ENCODE data around the gene INTS7.
A peak's percentile ranks its signal among the peaks of the same experiment; 100 is the strongest.
"Not testable (repeated sequence)": the region's sequence is repeated elsewhere in the genome, so short reads cannot be mapped to it uniquely, and the experiment has no call there.

Gene INTS7

DNA sequence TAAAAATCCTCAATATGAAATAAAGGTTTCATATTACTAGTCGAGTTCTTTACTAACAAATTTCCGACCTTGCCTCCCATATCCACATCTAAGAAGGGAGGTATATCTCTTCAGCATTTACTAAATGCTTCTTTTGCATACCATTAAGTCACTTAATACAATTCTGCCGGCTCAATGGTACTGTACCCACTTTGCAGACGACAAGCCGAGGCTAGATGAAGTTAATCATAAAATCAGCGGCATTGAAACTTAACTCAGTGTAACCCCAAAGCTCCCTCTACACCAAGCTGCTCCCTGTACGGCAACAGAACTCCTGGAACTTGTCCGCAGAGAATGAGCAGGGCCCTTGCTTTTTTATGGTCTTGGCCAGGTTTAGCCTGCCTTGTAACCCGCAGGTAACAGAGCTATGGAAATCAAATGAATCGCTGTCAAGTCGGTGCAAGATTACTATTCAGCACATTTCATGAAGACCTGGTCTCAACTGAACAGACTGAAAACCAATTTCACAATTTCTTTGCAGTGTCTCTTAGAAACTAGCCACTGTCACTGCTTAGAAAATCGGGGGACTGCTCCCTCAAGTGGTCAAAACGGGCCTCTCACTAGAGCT lies 738 bp downstream of the INTS7 start:
- Histone ChIP-seq H3K4me1 (ENCODE audit: insufficient read depth, low read length) (peaks cover 10% of the 10 kb centered on the region), H3K27ac (ENCODE audit: low read length) (no peak overlapping the region), H3K4me3 (ENCODE audit: low read length) (peak overlapping the region; percentile 99), H3K27me3 (ENCODE audit: insufficient read depth, low read length) (no peaks in the 10 kb centered on the region), H3K36me3 (ENCODE audit: insufficient read depth, low read depth, low read length) (peaks cover 24% of the 10 kb centered on the region), H3K9me3 (ENCODE audit: insufficient read depth, low read depth, low read length) (no peaks in the 10 kb centered on the region), H3K9ac (ENCODE audit: low read depth, low read length) (peak overlapping the region; percentile 97; the same call in 1 of the 2 replicates)

DNA sequence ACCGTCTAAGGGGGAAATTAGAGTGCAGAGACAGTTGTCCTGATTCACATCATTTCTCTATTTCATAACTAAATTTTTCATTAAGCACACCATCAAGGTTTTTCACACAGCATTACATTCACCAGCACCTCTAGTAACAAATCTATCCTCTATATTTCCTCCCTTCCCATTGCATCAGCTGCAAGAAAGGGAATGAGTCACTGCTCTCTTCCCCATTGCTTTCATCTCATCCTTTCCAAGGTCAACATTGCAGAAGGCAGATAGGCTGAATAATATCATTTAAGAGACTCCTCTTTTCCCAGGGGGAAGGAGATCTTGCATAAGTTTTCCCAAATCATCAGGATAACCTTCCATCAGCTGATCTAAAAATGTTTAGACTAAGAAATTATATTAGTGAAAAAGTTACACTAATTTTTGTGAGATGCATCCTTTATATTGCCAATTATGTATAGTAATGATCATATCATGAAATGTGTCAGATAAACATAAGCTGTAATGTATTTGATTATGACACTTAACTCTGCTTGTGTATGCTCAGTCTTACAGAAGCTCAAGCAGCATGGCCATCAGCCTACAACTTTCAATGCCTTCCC lies 4.3 kb downstream of the INTS7 start:
- no peaks in the 10 kb centered on the region for H3K9me3 ChIP-seq (ENCODE audit: insufficient read depth, low read depth, low read length)
- peaks cover 7% of the 10 kb centered on the region for H3K36me3 ChIP-seq (ENCODE audit: insufficient read depth, low read depth, low read length)
- no peak overlapping the region for H3K9ac ChIP-seq (ENCODE audit: low read depth, low read length)
- peaks cover 14% of the 10 kb centered on the region for H3K4me1 ChIP-seq (ENCODE audit: insufficient read depth, low read length)
- H3K27me3 ChIP-seq (ENCODE audit: insufficient read depth, low read length): no peaks in the 10 kb centered on the region
- H3K4me3 ChIP-seq (ENCODE audit: low read length): no peak overlapping the region
- no peak overlapping the region for H3K27ac ChIP-seq (ENCODE audit: low read length)

- Histone ChIP-seq H3K4me1 (ENCODE audit: insufficient read depth, low read length) (peaks cover 14% of the 10 kb centered on the region), H3K36me3 (ENCODE audit: insufficient read depth, low read depth, low read length) (peaks cover 12% of the 10 kb centered on the region)
- H3K27me3 ChIP-seq (ENCODE audit: insufficient read depth, low read length); H3K27ac ChIP-seq (ENCODE audit: low read length); H3K9ac ChIP-seq (ENCODE audit: low read depth, low read length); H3K9me3 ChIP-seq (ENCODE audit: insufficient read depth, low read depth, low read length); H3K4me3 ChIP-seq (ENCODE audit: low read length): not testable (repeated sequence)
Observed at GRCh38 chr1:212027727-212028126, 7.6 kb downstream of the INTS7 start.

DNA sequence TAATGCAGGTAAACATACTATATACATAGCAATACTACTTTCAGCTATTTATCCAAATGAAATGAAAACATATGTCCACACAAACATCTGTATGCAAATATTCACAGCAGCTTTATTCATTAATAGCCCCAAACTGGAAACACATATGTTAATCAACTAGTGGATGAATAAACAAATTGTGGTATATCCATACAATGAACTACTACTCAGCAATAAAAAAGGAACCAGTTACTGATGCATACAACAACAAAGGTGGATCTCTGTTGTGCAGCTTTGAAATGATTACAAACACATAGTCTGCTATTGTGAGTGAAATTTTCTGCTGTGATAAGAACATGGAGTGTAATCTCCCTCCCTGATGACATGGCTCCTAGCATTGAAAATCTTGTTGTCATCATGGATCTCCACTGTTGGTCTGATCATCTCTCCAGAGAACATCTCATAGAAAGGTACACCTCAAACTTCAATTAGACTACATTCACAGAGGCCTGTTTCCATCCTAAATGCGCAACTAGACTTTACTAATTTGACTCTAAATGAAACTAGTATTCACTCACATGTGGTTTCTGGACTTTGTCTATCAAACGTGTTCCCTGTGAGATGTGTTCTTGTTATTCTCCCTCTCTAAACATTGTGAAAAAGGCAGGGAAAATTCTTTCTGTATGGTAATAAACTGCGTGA lies 10.7 kb downstream of the INTS7 start:
- peaks cover 22% of the 10 kb centered on the region for H3K36me3 ChIP-seq (ENCODE audit: insufficient read depth, low read depth, low read length)

GRCh38 chr1:212022908-212023307 lies 12.4 kb downstream of the INTS7 start:
- H3K27me3 ChIP-seq (ENCODE audit: insufficient read depth, low read length); H3K9me3 ChIP-seq (ENCODE audit: insufficient read depth, low read depth, low read length); H3K4me3 ChIP-seq (ENCODE audit: low read length); H3K4me1 ChIP-seq (ENCODE audit: insufficient read depth, low read length); H3K27ac ChIP-seq (ENCODE audit: low read length); H3K9ac ChIP-seq (ENCODE audit: low read depth, low read length): not testable (repeated sequence)
- peaks cover 23% of the 10 kb centered on the region for H3K36me3 ChIP-seq (ENCODE audit: insufficient read depth, low read depth, low read length)

More for the DNA sequence above, 10.7 kb downstream of the INTS7 start:
- Histone ChIP-seq H3K4me1 (ENCODE audit: insufficient read depth, low read length) (peaks cover 11% of the 10 kb centered on the region), H3K9me3 (ENCODE audit: insufficient read depth, low read depth, low read length) (peaks cover 9% of the 10 kb centered on the region; the same call in 1 of the 2 replicates), H3K4me3 (ENCODE audit: low read length) (no peak overlapping the region), H3K27me3 (ENCODE audit: insufficient read depth, low read length) (no peaks in the 10 kb centered on the region), H3K27ac (ENCODE audit: low read length) (no peak overlapping the region), H3K9ac (ENCODE audit: low read depth, low read length) (no peak overlapping the region)

- no peak overlapping the region for H3K27ac ChIP-seq (ENCODE audit: low read length)
- no peaks in the 10 kb centered on the region for H3K27me3 ChIP-seq (ENCODE audit: insufficient read depth, low read length)
- no peak overlapping the region for H3K4me3 ChIP-seq (ENCODE audit: low read length)
- peaks cover 30% of the 10 kb centered on the region for H3K36me3 ChIP-seq (ENCODE audit: insufficient read depth, low read depth, low read length)
- H3K9me3 ChIP-seq (ENCODE audit: insufficient read depth, low read depth, low read length): peaks cover 9% of the 10 kb centered on the region; the same call in 1 of the 2 replicates
- no peak overlapping the region for H3K9ac ChIP-seq (ENCODE audit: low read depth, low read length)
- no peaks in the 10 kb centered on the region for H3K4me1 ChIP-seq (ENCODE audit: insufficient read depth, low read length)
Observed at GRCh38 chr1:212021563-212021962, 13.8 kb downstream of the INTS7 start.

GRCh38 chr1:212020975-212021374 lies 14.4 kb downstream of the INTS7 start:
- H3K9ac ChIP-seq (ENCODE audit: low read depth, low read length): no peak overlapping the region
- no peak overlapping the region for H3K4me3 ChIP-seq (ENCODE audit: low read length)
- H3K27ac ChIP-seq (ENCODE audit: low read length): no peak overlapping the region
- no peaks in the 10 kb centered on the region for H3K27me3 ChIP-seq (ENCODE audit: insufficient read depth, low read length)
- H3K36me3 ChIP-seq (ENCODE audit: insufficient read depth, low read depth, low read length): peaks cover 36% of the 10 kb centered on the region
- H3K4me1 ChIP-seq (ENCODE audit: insufficient read depth, low read length): no peaks in the 10 kb centered on the region
- peaks cover 9% of the 10 kb centered on the region; the same call in 1 of the 2 replicates for H3K9me3 ChIP-seq (ENCODE audit: insufficient read depth, low read depth, low read length)

GRCh38 chr1:212013672-212014071 lies 21.7 kb downstream of the INTS7 start:
- no peak overlapping the region for H3K4me3 ChIP-seq (ENCODE audit: low read length)
- H3K27ac ChIP-seq (ENCODE audit: low read length): no peak overlapping the region
- no peak overlapping the region for H3K9ac ChIP-seq (ENCODE audit: low read depth, low read length)
- no peaks in the 10 kb centered on the region for H3K4me1 ChIP-seq (ENCODE audit: insufficient read depth, low read length)
- no peaks in the 10 kb centered on the region for H3K27me3 ChIP-seq (ENCODE audit: insufficient read depth, low read length)
- peaks cover 44% of the 10 kb centered on the region for H3K36me3 ChIP-seq (ENCODE audit: insufficient read depth, low read depth, low read length)
- H3K9me3 ChIP-seq (ENCODE audit: insufficient read depth, low read depth, low read length): no peaks in the 10 kb centered on the region

- Histone ChIP-seq H3K4me3 (ENCODE audit: low read length) (no peak overlapping the region), H3K9me3 (ENCODE audit: insufficient read depth, low read depth, low read length) (no peaks in the 10 kb centered on the region), H3K36me3 (ENCODE audit: insufficient read depth, low read depth, low read length) (peaks cover 51% of the 10 kb centered on the region), H3K4me1 (ENCODE audit: insufficient read depth, low read length) (no peaks in the 10 kb centered on the region), H3K27ac (ENCODE audit: low read length) (no peak overlapping the region), H3K9ac (ENCODE audit: low read depth, low read length) (no peak overlapping the region), H3K27me3 (ENCODE audit: insufficient read depth, low read length) (no peaks in the 10 kb centered on the region)
Observed at GRCh38 chr1:212012034-212012740, 23.2 kb downstream of the INTS7 start.

GRCh38 chr1:212010004-212010403 lies 25.4 kb downstream of the INTS7 start:
- Histone ChIP-seq H3K36me3 (ENCODE audit: insufficient read depth, low read depth, low read length) (peaks cover 52% of the 10 kb centered on the region), H3K27me3 (ENCODE audit: insufficient read depth, low read length) (no peaks in the 10 kb centered on the region), H3K27ac (ENCODE audit: low read length) (no peak overlapping the region), H3K4me3 (ENCODE audit: low read length) (no peak overlapping the region), H3K9ac (ENCODE audit: low read depth, low read length) (no peak overlapping the region), H3K4me1 (ENCODE audit: insufficient read depth, low read length) (no peaks in the 10 kb centered on the region), H3K9me3 (ENCODE audit: insufficient read depth, low read depth, low read length) (no peaks in the 10 kb centered on the region)

DNA sequence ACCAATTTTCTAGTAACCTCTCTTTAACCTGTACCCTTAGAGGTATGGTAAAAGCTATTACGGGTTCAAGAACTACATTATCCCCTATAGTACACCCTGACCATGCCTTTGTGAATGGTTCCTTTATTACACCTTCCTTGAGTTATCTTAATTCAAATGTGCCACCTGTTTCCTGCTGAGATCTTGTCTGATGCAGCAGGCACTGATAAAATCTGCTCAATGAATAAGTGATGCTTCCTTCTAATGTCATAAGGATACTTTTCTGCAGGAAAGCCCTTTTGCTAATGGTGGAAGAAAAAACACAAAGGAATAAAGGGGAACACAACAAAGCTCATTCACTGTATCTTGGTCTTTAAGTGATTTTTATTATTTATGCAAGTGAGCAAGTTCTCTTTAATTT lies 25.8 kb downstream of the INTS7 start:
- H3K27me3 ChIP-seq (ENCODE audit: insufficient read depth, low read length): no peaks in the 10 kb centered on the region
- no peak overlapping the region for H3K27ac ChIP-seq (ENCODE audit: low read length)
- H3K9me3 ChIP-seq (ENCODE audit: insufficient read depth, low read depth, low read length): no peaks in the 10 kb centered on the region
- H3K4me1 ChIP-seq (ENCODE audit: insufficient read depth, low read length): no peaks in the 10 kb centered on the region
- peaks cover 57% of the 10 kb centered on the region for H3K36me3 ChIP-seq (ENCODE audit: insufficient read depth, low read depth, low read length)
- H3K9ac ChIP-seq (ENCODE audit: low read depth, low read length): no peak overlapping the region
- H3K4me3 ChIP-seq (ENCODE audit: low read length): no peak overlapping the region

All from iPS-20b (cell line).